ENCODE results near the gene TMEM138. TPM values are rescaled to one million over a fixed set of nuclear protein-coding genes. Genes with fewer than 3 reads are reported as not detected.
A peak's percentile ranks its signal among the peaks of the same experiment; 100 is the strongest.

TMEM138 gene
- total RNA-seq, 1 donor from 2014 or later = 18.8 TPM

DNA sequence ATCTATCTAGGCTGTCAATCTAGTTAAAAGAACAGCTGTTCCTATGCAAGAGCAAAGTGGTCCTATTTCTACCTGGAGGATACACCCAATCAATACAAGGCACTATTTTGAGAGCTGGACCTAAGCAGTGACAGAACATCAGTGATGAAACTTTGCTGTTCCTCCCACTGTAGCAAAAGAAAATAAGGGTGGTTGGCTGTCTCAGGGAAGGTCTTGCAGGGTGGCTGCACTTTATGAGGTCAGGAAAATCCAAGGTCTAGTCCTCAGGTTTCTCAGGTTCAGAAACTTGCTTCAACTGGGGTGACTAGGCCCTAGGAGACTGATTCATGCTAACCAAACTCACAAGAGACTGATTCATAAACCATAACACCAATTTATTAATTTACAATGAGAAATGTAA is 56.0 kb downstream of the TMEM138 start:
- Mint-ChIP-seq H3K9me3 (ENCODE audit: unreplicated experiment) (no peaks in the 10 kb centered on the region), H3K27ac (ENCODE audit: unreplicated experiment) (no peak overlapping the region), H3K36me3 (ENCODE audit: low read depth, unreplicated experiment) (peaks cover 49% of the 10 kb centered on the region), H3K4me3 (ENCODE audit: unreplicated experiment) (peak overlapping the region; percentile 9), H3K27me3 (ENCODE audit: unreplicated experiment) (no peaks in the 10 kb centered on the region), H3K4me1 (ENCODE audit: unreplicated experiment) (no peaks in the 10 kb centered on the region)
- no peak for DNase-seq (ENCODE audit: low spot score)
- TF ChIP-seq, protein P1, sequence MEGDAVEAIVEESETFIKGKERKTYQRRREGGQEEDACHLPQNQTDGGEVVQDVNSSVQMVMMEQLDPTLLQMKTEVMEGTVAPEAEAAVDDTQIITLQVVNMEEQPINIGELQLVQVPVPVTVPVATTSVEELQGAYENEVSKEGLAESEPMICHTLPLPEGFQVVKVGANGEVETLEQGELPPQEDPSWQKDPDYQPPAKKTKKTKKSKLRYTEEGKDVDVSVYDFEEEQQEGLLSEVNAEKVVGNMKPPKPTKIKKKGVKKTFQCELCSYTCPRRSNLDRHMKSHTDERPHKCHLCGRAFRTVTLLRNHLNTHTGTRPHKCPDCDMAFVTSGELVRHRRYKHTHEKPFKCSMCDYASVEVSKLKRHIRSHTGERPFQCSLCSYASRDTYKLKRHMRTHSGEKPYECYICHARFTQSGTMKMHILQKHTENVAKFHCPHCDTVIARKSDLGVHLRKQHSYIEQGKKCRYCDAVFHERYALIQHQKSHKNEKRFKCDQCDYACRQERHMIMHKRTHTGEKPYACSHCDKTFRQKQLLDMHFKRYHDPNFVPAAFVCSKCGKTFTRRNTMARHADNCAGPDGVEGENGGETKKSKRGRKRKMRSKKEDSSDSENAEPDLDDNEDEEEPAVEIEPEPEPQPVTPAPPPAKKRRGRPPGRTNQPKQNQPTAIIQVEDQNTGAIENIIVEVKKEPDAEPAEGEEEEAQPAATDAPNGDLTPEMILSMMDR (IDR thresholded peaks at IDR 0.05; ENCODE audit: unreplicated experiment) = no peak

Other genes with a start within 250 kb of the TMEM138 start
- gene VPS37C, start 200.9 kb upstream of the TMEM138 start, total RNA-seq (ENCODE audit: unreplicated experiment) = 23.9 TPM
- 0.80 TPM for gene PGA3, start 158.9 kb upstream of the TMEM138 start, total RNA-seq (ENCODE audit: unreplicated experiment)
- gene PGA4, start 140.0 kb upstream of the TMEM138 start, total RNA-seq (ENCODE audit: unreplicated experiment) = 0.64 TPM
- 1.2 TPM for gene PGA5, start 121.2 kb upstream of the TMEM138 start, total RNA-seq (ENCODE audit: unreplicated experiment)
- 25.3 TPM for gene VWCE, start 67.1 kb upstream of the TMEM138 start, total RNA-seq (ENCODE audit: unreplicated experiment)
- gene DDB1, start 29.3 kb upstream of the TMEM138 start, total RNA-seq (ENCODE audit: unreplicated experiment) = 239 TPM
- 53.1 TPM for gene TKFC, start 29.1 kb upstream of the TMEM138 start, total RNA-seq (ENCODE audit: unreplicated experiment)
- gene CYB561A3, start 492 bp upstream of the TMEM138 start, total RNA-seq (ENCODE audit: unreplicated experiment) = 21.6 TPM
- 11.6 TPM for gene TMEM216, start 30.2 kb downstream of the TMEM138 start, total RNA-seq (ENCODE audit: unreplicated experiment)
- gene CPSF7, start 67.6 kb downstream of the TMEM138 start, total RNA-seq (ENCODE audit: unreplicated experiment) = 79.5 TPM
- gene SDHAF2, start 67.8 kb downstream of the TMEM138 start, total RNA-seq (ENCODE audit: unreplicated experiment) = 47.2 TPM
- 0.13 TPM for gene LRRC10B, start 146.4 kb downstream of the TMEM138 start, total RNA-seq (ENCODE audit: unreplicated experiment)
- gene SYT7, start 218.7 kb downstream of the TMEM138 start, total RNA-seq (ENCODE audit: unreplicated experiment) = 9.7 TPM

Measured in endothelial cell (in vitro differentiated cells).